ENCODE results near the gene STIM1. TPM values are rescaled to one million over a fixed set of nuclear protein-coding genes. Genes with fewer than 3 reads are reported as not detected.
"Not testable (repeated sequence)": the region's sequence is repeated elsewhere in the genome, so short reads cannot be mapped to it uniquely, and the experiment has no call there.

Gene STIM1
- total RNA-seq, 1 experiment from 2014 or later, result 55.1 TPM

DNA sequence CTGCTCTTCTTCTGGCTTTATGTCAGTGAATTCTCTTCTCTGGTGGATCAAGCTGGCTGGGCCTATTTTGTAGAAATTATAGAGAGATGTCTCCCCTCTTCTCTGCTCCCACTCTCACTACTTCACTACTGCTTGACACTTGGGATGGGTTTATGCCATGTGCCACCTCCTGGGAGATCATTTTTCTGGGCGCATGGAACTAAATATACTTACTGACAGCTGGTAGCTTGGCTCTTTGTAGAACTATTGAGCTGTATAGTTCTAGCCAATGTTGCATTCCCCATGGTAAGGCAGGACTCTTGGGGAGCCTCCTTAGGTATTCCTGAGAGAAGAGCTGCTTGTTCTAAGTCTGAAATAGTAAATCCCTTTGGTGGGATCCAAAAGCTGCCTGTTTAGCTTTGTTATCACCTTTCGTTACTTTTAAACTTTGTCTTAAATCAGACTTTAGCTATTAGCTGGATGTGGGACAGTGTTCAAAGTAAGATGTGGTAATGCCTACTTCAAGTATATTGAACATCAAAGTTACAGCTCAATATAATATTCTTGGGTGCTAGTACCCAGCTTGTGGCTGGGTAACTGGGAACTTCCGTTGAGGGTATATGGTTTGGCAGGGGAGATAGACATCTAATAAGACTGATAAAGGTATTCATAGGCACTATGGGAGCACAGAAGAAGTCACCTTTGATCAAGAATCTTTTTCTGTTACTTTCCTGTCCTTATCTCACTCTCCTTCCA lies 151.6 kb downstream of the STIM1 start:
- Histone ChIP-seq H3K4me1 (no peaks in the 10 kb centered on the region), H3K27me3 (replicated peaks; ENCODE audit: control insufficient read depth, insufficient read depth, low read length) (no peaks in the 10 kb centered on the region), H3K4me3 (ENCODE audit: low read depth, low read length) (no peak overlapping the region), H3K36me3 (ENCODE audit: control insufficient read depth, insufficient read depth, low read length) (no peaks in the 10 kb centered on the region), H3K9me3 (no peaks in the 10 kb centered on the region)
- ChIA-PET POLR2A (no interaction called here), CTCF (interaction anchor here (0.6 kb wide), 1 partner anchor 166 kb away, joined by 6 read pairs; the partner anchor contains the start of gene RHOG)
- no TSS peak for BruUV-seq (replicated peaks)
- TF ChIP-seq, protein P1, sequence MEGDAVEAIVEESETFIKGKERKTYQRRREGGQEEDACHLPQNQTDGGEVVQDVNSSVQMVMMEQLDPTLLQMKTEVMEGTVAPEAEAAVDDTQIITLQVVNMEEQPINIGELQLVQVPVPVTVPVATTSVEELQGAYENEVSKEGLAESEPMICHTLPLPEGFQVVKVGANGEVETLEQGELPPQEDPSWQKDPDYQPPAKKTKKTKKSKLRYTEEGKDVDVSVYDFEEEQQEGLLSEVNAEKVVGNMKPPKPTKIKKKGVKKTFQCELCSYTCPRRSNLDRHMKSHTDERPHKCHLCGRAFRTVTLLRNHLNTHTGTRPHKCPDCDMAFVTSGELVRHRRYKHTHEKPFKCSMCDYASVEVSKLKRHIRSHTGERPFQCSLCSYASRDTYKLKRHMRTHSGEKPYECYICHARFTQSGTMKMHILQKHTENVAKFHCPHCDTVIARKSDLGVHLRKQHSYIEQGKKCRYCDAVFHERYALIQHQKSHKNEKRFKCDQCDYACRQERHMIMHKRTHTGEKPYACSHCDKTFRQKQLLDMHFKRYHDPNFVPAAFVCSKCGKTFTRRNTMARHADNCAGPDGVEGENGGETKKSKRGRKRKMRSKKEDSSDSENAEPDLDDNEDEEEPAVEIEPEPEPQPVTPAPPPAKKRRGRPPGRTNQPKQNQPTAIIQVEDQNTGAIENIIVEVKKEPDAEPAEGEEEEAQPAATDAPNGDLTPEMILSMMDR (IDR thresholded peaks at IDR 0.05; ENCODE audit: insufficient read depth in 1 of 2, low read depth in 1 of 2, low read length in 1 of 2, severe bottlenecking in 1 of 2, unreplicated experiment in 1 of 2), result no peak
- H3K27me3 Mint-ChIP-seq (ENCODE audit: insufficient read depth, unreplicated experiment), result no peaks in the 10 kb centered on the region
- H3K4me3 Mint-ChIP-seq (ENCODE audit: unreplicated experiment), result no peak overlapping the region
- H3K9me3 Mint-ChIP-seq (ENCODE audit: unreplicated experiment), result peaks cover 9% of the 10 kb centered on the region
- H3K27ac Mint-ChIP-seq (ENCODE audit: unreplicated experiment), result no peak overlapping the region
- peaks cover 2% of the 10 kb centered on the region for H3K4me1 Mint-ChIP-seq (ENCODE audit: low read depth, unreplicated experiment)
- no peaks in the 10 kb centered on the region for H3K36me3 Mint-ChIP-seq (ENCODE audit: insufficient read depth, unreplicated experiment)
- intact Hi-C loops (cut with micrococcal nuclease; ENCODE audit: unreplicated experiment), result no loop called here
- no peak for DNase-seq

DNA sequence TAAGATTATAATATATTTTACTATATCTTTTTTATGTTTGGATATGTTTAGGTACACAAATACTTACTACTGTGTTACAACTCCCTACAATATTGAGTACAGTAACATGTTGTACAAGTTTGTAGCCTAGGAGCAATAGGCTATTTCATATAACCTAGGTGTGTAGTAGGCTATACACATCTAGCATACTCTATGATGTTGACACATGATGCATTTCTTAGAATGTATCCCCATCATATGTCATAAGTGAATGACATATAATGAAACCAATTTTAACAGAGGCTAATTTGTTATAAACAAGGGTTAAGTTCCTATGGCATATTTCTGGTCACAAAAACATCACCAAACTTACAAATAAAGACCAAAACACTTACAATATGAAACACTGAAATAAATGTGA lies 152.7 kb downstream of the STIM1 start:
- CTCF ChIA-PET, result no interaction called here

DNA sequence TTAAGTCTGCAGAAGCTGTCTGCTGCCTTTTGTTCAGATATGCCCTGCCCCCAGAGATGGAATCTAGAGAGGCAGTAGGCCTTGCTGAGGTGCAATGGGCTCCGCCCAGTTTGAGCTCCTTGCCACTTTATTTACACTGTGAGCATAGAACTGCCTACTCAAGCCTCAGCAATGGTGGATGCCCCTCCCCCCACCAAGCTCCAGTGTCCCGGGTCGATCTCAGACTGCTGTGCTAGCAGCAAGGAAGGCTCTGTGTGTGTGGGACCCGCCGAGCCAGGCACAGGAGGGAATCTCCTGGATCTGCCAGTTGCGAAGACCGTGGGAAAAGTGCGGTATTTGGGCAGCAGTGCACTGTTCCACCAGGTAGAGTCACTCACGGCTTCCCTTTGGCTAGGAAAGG lies 161.1 kb downstream of the STIM1 start:
- H3K36me3 Mint-ChIP-seq (ENCODE audit: insufficient read depth, unreplicated experiment); BruUV-seq (replicated peaks); intact Hi-C loops (cut with micrococcal nuclease; ENCODE audit: unreplicated experiment); POLR2A ChIA-PET; H3K36me3 ChIP-seq (ENCODE audit: control insufficient read depth, insufficient read depth, low read length); H3K27me3 Mint-ChIP-seq (ENCODE audit: insufficient read depth, unreplicated experiment); H3K4me3 Mint-ChIP-seq (ENCODE audit: unreplicated experiment); H3K27ac Mint-ChIP-seq (ENCODE audit: unreplicated experiment); H3K27me3 ChIP-seq (replicated peaks; ENCODE audit: control insufficient read depth, insufficient read depth, low read length); H3K4me3 ChIP-seq (ENCODE audit: low read depth, low read length): not testable (repeated sequence)
- peaks cover 46% of the 10 kb centered on the region for H3K4me1 ChIP-seq
- peaks cover 42% of the 10 kb centered on the region for H3K9me3 Mint-ChIP-seq (ENCODE audit: unreplicated experiment)
- peaks cover 47% of the 10 kb centered on the region for H3K4me1 Mint-ChIP-seq (ENCODE audit: low read depth, unreplicated experiment)
- H3K9me3 ChIP-seq, result peaks cover 18% of the 10 kb centered on the region
- peak in 1 of 2 experiments; percentile 52 for DNase-seq
- CTCF ChIA-PET, result interaction anchor here (0.5 kb wide), 1 partner anchor 156 kb away, joined by 3 read pairs; no protein-coding TSS in a partner anchor

More for the DNA sequence above, 152.7 kb downstream of the STIM1 start:
- Histone ChIP-seq H3K36me3 (ENCODE audit: control insufficient read depth, insufficient read depth, low read length) (no peaks in the 10 kb centered on the region), H3K4me1 (no peaks in the 10 kb centered on the region), H3K27me3 (replicated peaks; ENCODE audit: control insufficient read depth, insufficient read depth, low read length) (no peaks in the 10 kb centered on the region), H3K4me3 (ENCODE audit: low read depth, low read length) (no peak overlapping the region), H3K9me3 (no peaks in the 10 kb centered on the region)
- Mint-ChIP-seq H3K4me1 (ENCODE audit: low read depth, unreplicated experiment) (peaks cover 8% of the 10 kb centered on the region), H3K9me3 (ENCODE audit: unreplicated experiment) (peaks cover 16% of the 10 kb centered on the region), H3K4me3 (ENCODE audit: unreplicated experiment) (no peak overlapping the region), H3K27me3 (ENCODE audit: insufficient read depth, unreplicated experiment) (no peaks in the 10 kb centered on the region), H3K36me3 (ENCODE audit: insufficient read depth, unreplicated experiment) (no peaks in the 10 kb centered on the region), H3K27ac (ENCODE audit: unreplicated experiment) (no peak overlapping the region)
- DNase-seq, result no peak
- TF ChIP-seq, protein P1 (IDR thresholded peaks at IDR 0.05; ENCODE audit: insufficient read depth in 1 of 2, low read depth in 1 of 2, low read length in 1 of 2, severe bottlenecking in 1 of 2, unreplicated experiment in 1 of 2), result no peak
- no TSS peak for BruUV-seq (replicated peaks)
- intact Hi-C loops (cut with micrococcal nuclease; ENCODE audit: unreplicated experiment), result no loop called here
- POLR2A ChIA-PET, result no interaction called here

All from Caco-2 (cell line).